GM12865 (cell line): Measurements from ENCODE around the gene KDM7A.
A peak's percentile ranks its signal among the peaks of the same experiment; 100 is the strongest.
"Not testable (repeated sequence)": the region's sequence is repeated elsewhere in the genome, so short reads cannot be mapped to it uniquely, and the experiment has no call there.

Experiments used
- DNase-seq: peaks from one replicate; pipeline ENCODE4 v3.0.0; 2010; ENCODE audit warnings: low read depth
- H3K4me3 ChIP-seq: 2 replicates; pipeline ENCODE4 v1.5.1; 2011; ENCODE audit warnings: mild to moderate bottlenecking, low read depth, low read length, control low read depth
- CTCF ChIP-seq: IDR thresholded peaks from 2 replicates; pipeline ENCODE4 v1.5.1; 2011; ENCODE audit warnings: low read length, control low read depth, low read depth, inconsistent platforms; ENCODE audit not compliant: insufficient read depth; ENCODE audit errors: missing control alignments

KDM7A gene

GRCh38 chr7:140209866-140210609 is 33.3 kb upstream of the KDM7A start:
- peak; percentile 98 for DNase-seq
- no peak for TF ChIP-seq CTCF
- H3K4me3 ChIP-seq, result peak overlapping the region; percentile 19; the same call in 1 of the 2 replicates

DNA sequence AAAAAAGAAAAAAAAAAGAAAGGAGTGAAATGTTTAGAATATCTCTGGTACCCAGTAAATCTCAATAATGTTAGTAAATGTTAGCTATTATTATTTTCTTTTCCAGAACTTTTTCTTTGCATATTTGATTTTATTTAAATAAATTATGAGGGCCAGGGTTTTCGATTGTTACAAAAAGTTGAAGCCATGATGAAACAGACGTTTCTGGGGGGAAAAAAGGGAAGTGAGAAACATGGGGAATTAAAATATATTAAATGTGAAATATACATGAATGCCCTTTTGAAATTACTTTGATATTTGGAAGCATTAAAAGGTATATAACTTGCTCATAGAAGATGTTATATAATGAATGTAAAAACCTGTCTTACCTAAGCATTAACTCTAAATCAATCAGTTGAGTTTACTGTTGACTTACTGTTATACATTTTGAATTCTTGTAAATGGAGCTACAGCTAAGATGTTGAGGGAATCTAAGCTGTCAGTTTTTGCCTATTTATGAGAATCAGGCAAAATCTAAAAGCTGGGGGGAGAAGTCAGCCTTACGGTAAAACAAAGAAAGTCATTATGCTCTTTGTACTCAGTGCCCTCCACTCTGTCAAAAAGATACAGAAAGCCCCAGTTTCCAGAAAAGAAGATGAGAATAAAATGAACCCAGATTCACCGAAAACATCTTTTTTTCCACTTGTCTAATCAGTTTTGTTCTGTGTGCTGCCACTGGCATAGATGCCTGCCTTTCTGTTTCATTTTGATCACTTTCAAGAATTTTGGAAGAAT is 30.0 kb upstream of the KDM7A start:
- H3K4me3 ChIP-seq, result no peak overlapping the region
- no peak for DNase-seq
- TF ChIP-seq CTCF, result no peak

DNA sequence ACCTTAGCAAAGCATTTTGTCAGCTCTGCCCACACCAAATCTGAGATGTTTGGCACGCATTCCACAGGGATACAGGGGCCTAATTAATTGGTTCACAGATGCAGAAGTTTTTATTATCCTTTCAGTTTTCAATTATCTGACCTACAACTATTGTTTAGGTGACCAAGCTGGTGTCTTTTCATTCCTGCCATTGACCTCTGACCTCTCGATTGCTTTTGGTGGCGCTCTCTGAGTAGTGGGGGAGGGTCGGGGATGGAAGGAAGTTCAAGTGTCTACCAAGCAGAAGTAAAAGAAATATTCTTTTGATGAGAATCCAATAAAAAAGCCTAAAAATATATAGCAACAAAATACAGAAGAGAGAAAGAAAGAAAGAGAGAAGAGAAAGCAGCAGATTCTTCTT is 28.8 kb upstream of the KDM7A start:
- no peak overlapping the region for H3K4me3 ChIP-seq
- no peak for TF ChIP-seq CTCF
- DNase-seq, result no peak

GRCh38 chr7:140203556-140203955 is 26.8 kb upstream of the KDM7A start:
- TF ChIP-seq CTCF, result no peak
- DNase-seq, result no peak

DNA sequence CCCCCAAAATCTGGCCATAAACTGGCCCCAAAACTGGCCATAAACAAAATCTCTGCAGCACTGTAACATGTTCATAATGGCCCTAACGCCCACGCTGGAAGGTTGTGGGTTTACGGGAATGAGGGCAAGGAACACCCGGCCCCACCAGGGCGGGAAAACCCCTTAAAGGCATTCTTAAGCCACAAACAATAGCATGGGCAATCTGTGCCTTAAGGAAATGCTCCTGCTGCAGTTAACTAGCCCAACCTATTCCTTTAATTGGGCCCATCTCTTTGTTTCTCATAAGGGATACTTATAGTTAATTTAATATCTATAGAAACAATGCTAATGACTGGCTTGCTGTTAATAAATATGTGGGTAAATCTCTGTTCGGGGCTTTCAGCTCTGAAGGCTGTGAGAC is 26.2 kb upstream of the KDM7A start:
- not testable (repeated sequence) for H3K4me3 ChIP-seq, DNase-seq

More at GRCh38 chr7:140203556-140203955, 26.8 kb upstream of the KDM7A start:
- H3K4me3 ChIP-seq, result no peak overlapping the region

GRCh38 chr7:140201393-140201792 is 24.6 kb upstream of the KDM7A start:
- no peak overlapping the region for H3K4me3 ChIP-seq
- TF ChIP-seq CTCF, result no peak
- DNase-seq, result no peak

GRCh38 chr7:140200061-140200989 is 23.5 kb upstream of the KDM7A start:
- no peak for TF ChIP-seq CTCF
- no peak for DNase-seq
- H3K4me3 ChIP-seq, result no peak overlapping the region
